Prostate gland (tissue), 2 donors: ENCODE measurements around the gene SLC25A10. TPM values are rescaled to one million over a fixed set of nuclear protein-coding genes. Genes with fewer than 3 reads are reported as not detected.
A peak's percentile ranks its signal among the peaks of the same experiment; 100 is the strongest.

Source experiments
- DNase-seq: peaks from one replicate; pipeline ENCODE4 v3.0.0-alpha.2; 2019; ENCODE audit warnings: low spot score
- H3K27ac ChIP-seq, 2 donors: fragments of 200-600 bp; sonication (generic); 2 replicates each; pipeline ENCODE4 v1.5.1; 2017 to 2019
- H3K27me3 ChIP-seq: fragments of 200-600 bp; sonication (generic); replicated peaks from 2 replicates; pipeline ENCODE4 v1.5.1; 2019; ENCODE audit not compliant: insufficient read depth
- H3K36me3 ChIP-seq, 2 donors: fragments of 200-600 bp; sonication (generic); 1 replicate in 1 of 2; 2 replicates in 1 of 2; pipeline versions ENCODE4 v1.5.1 to v1.8.1; 2017 to 2019
- H3K4me1 ChIP-seq: fragments of 200-600 bp; sonication (generic); replicated peaks from 2 replicates; pipeline ENCODE4 v1.5.1; 2019
- H3K4me3 ChIP-seq, 2 donors: fragments of 200-600 bp; sonication (generic); 2 replicates each; pipeline ENCODE4 v1.5.1; 2017 to 2019
- H3K9me3 ChIP-seq: fragments of 200-600 bp; sonication (generic); 2 replicates; pipeline ENCODE4 v1.5.1; 2017
- POLR2A ChIP-seq: fragments of 450-650 bp; IDR thresholded peaks from one replicate; pipeline ENCODE4 v1.6.1; 2016; ENCODE audit warnings: antibody characterized with exemption, mild to moderate bottlenecking
- POLR2AphosphoS5 ChIP-seq: sonication (generic); formaldehyde crosslinking; IDR thresholded peaks from one replicate; pipeline ENCODE4 v1.6.1; 2017; ENCODE audit warnings: antibody characterized with exemption
- WGBS: methylation state at CpG from one replicate; pipeline ENCODE4 v1.1.5; 2018; 5-methylcytosine and 5-hydroxymethylcytosine counted together
- intact Hi-C: fragments of 100-400 bp; cut with DNase I; formaldehyde crosslinking; loops from one replicate; pipeline ENCODE4 v1.14.2; 2022
- total RNA-seq, 2 donors: library from RNA; depleted of rRNA; stranded (reverse); fragments of >200 nt; gene quantifications; one replicate each; pipeline ENCODE4 v1.1.0, GENCODE V29; 2016
- TF ChIP-seq, protein P1 (sequence below), 4 experiments: fragments of 200-600 bp in 2 of 4; fragments of 450-650 bp in 2 of 4; sonication (generic) in 2 of 4; IDR thresholded peaks; 1 replicate in 3 of 4; 2 replicates in 1 of 4; pipeline ENCODE4 v1.5.1; 2016 to 2019; ENCODE audit warnings: antibody characterized with exemption in 4 of 4, mild to moderate bottlenecking in 2 of 4, moderate library complexity in 2 of 4

The SLC25A10 gene
- total RNA-seq, 2 donors from 2014 or later = 39.1 to 39.4 TPM

DNA sequence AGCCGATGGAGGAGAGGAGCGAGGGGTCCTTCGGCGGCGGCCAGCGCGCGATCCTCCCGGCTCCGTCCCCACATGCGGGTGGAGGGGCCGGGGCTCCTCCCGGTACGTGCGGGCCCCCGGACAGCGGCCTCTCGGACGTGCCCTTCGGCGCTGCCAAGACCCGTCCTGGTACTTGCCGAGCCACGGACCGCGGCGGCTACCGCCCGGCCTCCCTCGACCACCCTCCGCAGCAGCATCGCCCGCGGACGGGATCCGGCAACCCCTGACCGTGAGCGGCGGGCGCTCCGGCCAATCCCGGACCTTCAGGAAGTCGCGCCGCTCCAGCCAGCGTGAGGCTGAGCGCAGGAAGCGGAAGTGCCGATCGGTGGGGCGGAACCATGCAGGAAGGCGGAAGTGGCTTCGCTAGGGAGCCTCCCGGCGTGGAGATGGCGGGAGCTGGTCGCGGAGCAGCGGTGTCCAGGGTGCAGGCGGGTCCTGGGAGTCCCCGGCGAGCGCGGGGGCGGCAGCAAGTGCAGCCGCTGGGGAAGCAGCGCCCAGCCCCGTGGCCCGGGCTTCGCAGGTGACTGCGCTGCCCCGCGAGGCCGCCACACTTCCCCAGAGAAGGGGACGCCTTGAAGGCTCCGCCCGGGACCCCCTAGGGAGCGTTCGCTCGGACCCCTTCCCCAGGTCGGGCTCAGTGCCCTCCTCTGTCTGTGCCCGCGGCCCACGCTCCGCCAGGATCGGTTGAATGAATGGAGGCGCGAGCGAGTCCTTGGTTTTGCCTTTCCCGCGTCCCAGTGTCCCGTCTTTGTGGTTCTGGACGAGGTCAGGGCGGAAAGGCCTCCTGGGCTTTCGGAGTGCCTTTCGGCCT is 45.5 kb upstream of the SLC25A10 start, which contains the start of the genes CCDC137 and OXLD1:
Gene CCDC137 (plus strand): TSS at position 396 of the 850 bp plus-strand sequence. CDS start 30 bp downstream, at position 426.
Gene OXLD1 (minus strand): TSS at position 264 of the 850 bp plus-strand sequence. CDS start 28 bp downstream, at position 236.
- DNase-seq = peak; percentile 96
- TF ChIP-seq POLR2AphosphoS5 = peak; percentile 100
- TF ChIP-seq, protein P1, sequence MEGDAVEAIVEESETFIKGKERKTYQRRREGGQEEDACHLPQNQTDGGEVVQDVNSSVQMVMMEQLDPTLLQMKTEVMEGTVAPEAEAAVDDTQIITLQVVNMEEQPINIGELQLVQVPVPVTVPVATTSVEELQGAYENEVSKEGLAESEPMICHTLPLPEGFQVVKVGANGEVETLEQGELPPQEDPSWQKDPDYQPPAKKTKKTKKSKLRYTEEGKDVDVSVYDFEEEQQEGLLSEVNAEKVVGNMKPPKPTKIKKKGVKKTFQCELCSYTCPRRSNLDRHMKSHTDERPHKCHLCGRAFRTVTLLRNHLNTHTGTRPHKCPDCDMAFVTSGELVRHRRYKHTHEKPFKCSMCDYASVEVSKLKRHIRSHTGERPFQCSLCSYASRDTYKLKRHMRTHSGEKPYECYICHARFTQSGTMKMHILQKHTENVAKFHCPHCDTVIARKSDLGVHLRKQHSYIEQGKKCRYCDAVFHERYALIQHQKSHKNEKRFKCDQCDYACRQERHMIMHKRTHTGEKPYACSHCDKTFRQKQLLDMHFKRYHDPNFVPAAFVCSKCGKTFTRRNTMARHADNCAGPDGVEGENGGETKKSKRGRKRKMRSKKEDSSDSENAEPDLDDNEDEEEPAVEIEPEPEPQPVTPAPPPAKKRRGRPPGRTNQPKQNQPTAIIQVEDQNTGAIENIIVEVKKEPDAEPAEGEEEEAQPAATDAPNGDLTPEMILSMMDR (IDR thresholded peaks at IDR 0.05) = peak in 1 of 4 experiments; percentile 8
- peak; percentile 79 for TF ChIP-seq POLR2A
- Histone ChIP-seq H3K4me1 (peaks cover 11% of the 10 kb centered on the region), H3K27ac (peak within 1 kb of the TSS; percentile 87 to 91), H3K36me3 (peaks cover 0 to 4% of the 10 kb centered on the region in 2 donors), H3K27me3 (no peaks in the 10 kb centered on the region), H3K4me3 (peak within 1 kb of the TSS; percentile 98 to 99), H3K9me3 (no peaks in the 10 kb centered on the region)
- intact Hi-C loops = no loop called here
- WGBS = under 1% methylated on average over 88 of the region's 96 CpGs

DNA sequence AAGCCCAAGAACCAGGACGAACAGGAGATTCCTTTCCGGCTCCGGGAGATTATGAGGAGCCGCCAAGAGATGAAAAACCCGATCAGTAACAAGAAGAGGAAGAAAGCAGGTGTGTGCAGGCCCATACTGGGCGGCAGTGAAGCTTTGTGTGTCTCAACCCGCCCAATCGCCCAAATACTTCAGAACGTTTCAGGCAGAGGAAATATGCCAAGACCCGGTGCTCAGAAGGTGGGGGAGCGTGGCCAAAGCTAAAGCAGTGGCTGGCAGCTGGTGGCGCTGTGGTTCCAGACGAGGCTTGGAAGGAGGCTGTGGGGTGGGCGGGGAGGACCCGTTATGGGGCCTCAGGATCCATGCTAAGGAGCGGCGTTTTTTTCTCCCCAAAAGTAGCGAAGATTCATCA is 44.3 kb upstream of the SLC25A10 start:
- peak; percentile 72 for DNase-seq
- intact Hi-C loops = no loop called here
- H3K9me3 ChIP-seq = no peaks in the 10 kb centered on the region
- H3K36me3 ChIP-seq = peaks cover 0 to 16% of the 10 kb centered on the region in 2 donors
- peaks cover 11% of the 10 kb centered on the region for H3K4me1 ChIP-seq
- peak overlapping the region in 1 of 2 donors; percentile 99 for H3K4me3 ChIP-seq
- TF ChIP-seq POLR2A (no peak), POLR2AphosphoS5 (peak; percentile 52)
- TF ChIP-seq, protein P1 (IDR thresholded peaks at IDR 0.05) = peak in 2 of 4 experiments; percentile 37 to 45
- no peaks in the 10 kb centered on the region for H3K27me3 ChIP-seq
- WGBS = 55% methylated on average over 18 of the region's 18 CpGs
- H3K27ac ChIP-seq = peak overlapping the region; percentile 58 to 91

DNA sequence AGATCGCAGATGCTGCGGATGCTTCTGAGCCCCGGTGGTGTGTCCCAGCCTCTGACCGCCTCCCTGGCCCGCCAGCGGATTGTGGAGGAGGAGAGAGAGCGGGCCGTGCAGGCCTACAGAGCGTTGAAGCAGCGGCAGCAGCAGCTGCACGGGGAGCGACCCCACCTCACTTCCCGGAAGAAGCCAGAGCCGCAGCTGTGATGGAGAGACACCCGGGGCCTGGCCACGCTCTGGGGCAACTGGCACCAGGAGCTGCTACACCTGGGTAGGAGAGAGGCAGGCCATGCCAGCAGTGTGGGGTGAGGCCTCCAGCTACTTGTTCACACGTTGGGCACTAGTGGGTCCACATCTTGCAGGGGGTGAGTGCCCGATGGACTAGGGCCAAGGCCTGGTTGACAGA is 39.6 kb upstream of the SLC25A10 start:
- no peaks in the 10 kb centered on the region for H3K27me3 ChIP-seq
- H3K9me3 ChIP-seq = no peaks in the 10 kb centered on the region
- TF ChIP-seq, protein P1 (IDR thresholded peaks at IDR 0.05) = no peak
- no peak for TF ChIP-seq POLR2A
- WGBS = 78% methylated on average over 18 of the region's 18 CpGs
- peaks cover 0 to 17% of the 10 kb centered on the region in 2 donors for H3K36me3 ChIP-seq
- peaks cover 4% of the 10 kb centered on the region for H3K4me1 ChIP-seq
- H3K27ac ChIP-seq = no peak overlapping the region
- intact Hi-C loops = no loop called here
- H3K4me3 ChIP-seq = no peak overlapping the region
- no peak for DNase-seq

DNA sequence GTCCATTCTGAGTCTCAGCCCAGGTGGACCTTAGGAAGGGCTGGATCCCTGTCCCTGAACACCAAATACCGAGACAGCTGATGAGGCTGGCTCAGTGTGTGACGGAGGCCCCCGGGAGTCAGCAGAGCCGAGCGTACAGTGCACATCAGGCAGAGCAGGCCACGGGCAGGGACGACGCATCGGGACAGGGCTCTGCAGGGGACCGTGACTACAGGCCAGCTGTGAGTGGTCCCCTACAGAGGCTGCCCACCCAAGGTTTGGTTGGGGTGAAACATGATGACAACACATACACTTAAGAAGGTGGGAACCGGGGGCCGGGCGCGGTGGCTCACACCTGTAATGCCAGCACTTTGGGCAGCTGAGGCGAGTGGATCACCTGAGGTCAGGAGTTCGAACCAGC is 39.1 kb upstream of the SLC25A10 start:
- no peak for TF ChIP-seq POLR2AphosphoS5

DNA sequence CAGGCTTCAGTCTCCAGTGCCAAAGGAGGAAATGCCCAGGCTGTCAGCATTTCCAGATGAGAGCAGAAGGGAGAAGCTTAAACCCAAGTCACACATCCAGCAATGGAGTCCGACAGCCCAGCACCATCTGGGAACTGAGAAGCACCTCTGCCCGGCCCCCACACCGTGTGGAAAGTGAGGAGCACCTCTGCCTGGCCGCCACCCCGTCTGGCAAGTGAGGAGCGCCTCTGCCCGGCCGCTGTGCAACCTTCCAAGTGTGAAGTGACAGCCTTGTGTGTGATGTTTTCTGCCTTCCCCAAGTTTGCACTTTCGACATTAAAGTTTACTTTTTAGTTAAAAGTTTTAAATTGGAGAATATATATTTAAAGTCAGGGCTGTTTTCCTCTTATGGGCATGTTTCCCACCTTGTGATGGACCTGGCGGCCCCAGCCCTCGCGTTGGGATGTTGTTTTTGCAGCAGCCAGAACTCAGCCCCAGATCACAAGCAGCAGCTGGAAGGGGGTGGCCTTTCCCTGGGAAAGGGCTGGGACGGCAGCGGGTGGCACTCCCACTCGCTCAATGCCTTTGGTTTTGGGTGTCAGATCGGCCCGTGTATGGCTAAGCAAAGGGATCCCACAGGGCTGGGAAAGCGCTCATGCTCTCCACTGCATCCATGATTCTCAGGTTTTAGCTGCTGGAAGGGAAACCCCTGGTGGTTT is 38.4 kb upstream of the SLC25A10 start:
- Histone ChIP-seq H3K36me3 (peaks cover 0 to 17% of the 10 kb centered on the region in 2 donors), H3K4me1 (no peaks in the 10 kb centered on the region), H3K27me3 (no peaks in the 10 kb centered on the region), H3K27ac (no peak overlapping the region), H3K9me3 (no peaks in the 10 kb centered on the region), H3K4me3 (no peak overlapping the region)
- TF ChIP-seq POLR2AphosphoS5 = no peak
- no peak for TF ChIP-seq POLR2A
- TF ChIP-seq, protein P1 (IDR thresholded peaks at IDR 0.05) = no peak
- WGBS = 81% methylated on average over 18 of the region's 18 CpGs
- DNase-seq = no peak
- intact Hi-C loops = no loop called here

More for the DNA sequence above, 39.1 kb upstream of the SLC25A10 start:
- Histone ChIP-seq H3K27ac (no peak overlapping the region), H3K27me3 (no peaks in the 10 kb centered on the region), H3K36me3 (peaks cover 0 to 17% of the 10 kb centered on the region in 2 donors), H3K4me1 (no peaks in the 10 kb centered on the region), H3K4me3 (no peak overlapping the region), H3K9me3 (no peaks in the 10 kb centered on the region)
- intact Hi-C loops = no loop called here
- no peak for DNase-seq
- WGBS = 93% methylated on average over 16 of the region's 16 CpGs
